Ectodermal cell (in vitro differentiated cells): ENCODE data around the gene HGFAC.

ENCODE experiments used
- H3K27ac ChIP-seq: 2 replicates; pipeline ENCODE4 v1.7.0; 2013; ENCODE audit warnings: mild to moderate bottlenecking, low read depth, low read length; ENCODE audit not compliant: insufficient read depth, poor library complexity, severe bottlenecking
- H3K27me3 ChIP-seq: 2 replicates; pipeline ENCODE4 v1.7.0; 2013; ENCODE audit warnings: mild to moderate bottlenecking, low read length; ENCODE audit not compliant: insufficient read depth, control insufficient read depth, poor library complexity, severe bottlenecking
- H3K36me3 ChIP-seq: one replicate; pipeline ENCODE4 v1.7.0; 2013; ENCODE audit warnings: low read length; ENCODE audit not compliant: control insufficient read depth, insufficient read depth
- H3K4me1 ChIP-seq: one replicate; pipeline ENCODE4 v1.7.0; 2013; ENCODE audit warnings: low read length; ENCODE audit not compliant: control insufficient read depth, insufficient read depth
- H3K4me3 ChIP-seq: 2 replicates; pipeline ENCODE4 v1.7.0; 2013; ENCODE audit warnings: low read depth, low read length, control low read depth; ENCODE audit not compliant: insufficient read depth
- H3K9me3 ChIP-seq: 2 replicates; pipeline ENCODE4 v1.7.0; 2013; ENCODE audit warnings: mild to moderate bottlenecking, low read length, moderate library complexity; ENCODE audit not compliant: control insufficient read depth
- WGBS, 2 experiments: methylation state at CpG; one replicate each; pipeline ENCODE4 v1.1.7; 2013; ENCODE audit warnings: missing lambda C conversion rate in 2 of 2; 5-methylcytosine and 5-hydroxymethylcytosine counted together

The HGFAC gene

DNA sequence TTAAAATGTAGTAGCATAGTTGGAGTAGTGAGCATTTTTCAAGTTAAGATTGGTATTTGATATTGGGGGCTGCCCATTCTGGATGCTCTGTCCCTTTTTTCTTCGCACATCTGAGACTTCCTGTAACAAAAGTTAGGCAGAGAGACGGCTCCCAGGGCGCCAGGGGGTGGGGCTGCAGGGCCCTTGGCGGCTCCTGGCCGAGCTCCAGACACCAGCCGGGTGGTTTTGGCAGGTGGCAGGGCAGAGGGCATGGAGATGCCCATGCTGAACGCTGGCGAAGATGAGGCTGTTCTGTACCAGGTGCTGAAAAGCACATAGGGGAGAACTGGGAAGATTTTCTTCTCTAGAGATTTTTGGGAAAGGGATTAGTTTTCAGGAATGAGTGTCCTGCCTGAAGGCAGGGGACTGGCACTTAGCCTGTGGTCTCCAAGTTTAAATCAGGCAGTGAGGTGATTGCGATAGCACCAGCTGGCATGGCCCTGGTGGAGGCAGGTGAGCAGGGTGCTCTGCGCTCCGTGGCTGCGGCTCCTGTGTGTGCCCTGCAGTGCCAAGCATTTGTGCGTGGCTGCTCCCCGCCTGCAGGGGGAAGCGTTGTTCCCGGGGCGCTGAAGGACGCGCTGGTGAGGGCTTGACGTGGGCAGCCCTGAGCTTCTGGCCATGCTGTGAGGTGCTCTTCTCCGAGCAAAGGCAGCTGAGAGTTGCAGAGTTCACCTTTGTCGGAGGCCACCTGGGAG, 23.6 kb upstream of the HGFAC start:
- H3K4me3 ChIP-seq = no peak overlapping the region
- no peak overlapping the region for H3K27ac ChIP-seq
- 91 to 93% methylated on average over 22 of the region's 22 CpGs for WGBS, 2 experiments

GRCh38 chr4:3419836-3420605, 21.7 kb upstream of the HGFAC start:
- no peak overlapping the region for H3K4me3 ChIP-seq

More for the DNA sequence above, 23.6 kb upstream of the HGFAC start:
- Histone ChIP-seq H3K27me3 (no peaks in the 10 kb centered on the region), H3K9me3 (no peaks in the 10 kb centered on the region), H3K4me1 (peaks cover 8% of the 10 kb centered on the region), H3K36me3 (peaks cover 7% of the 10 kb centered on the region)

GRCh38 chr4:3420606-3420955, 21.2 kb upstream of the HGFAC start:
- no peaks in the 10 kb centered on the region for H3K9me3 ChIP-seq
- no peak overlapping the region for H3K27ac ChIP-seq
- WGBS, 2 experiments = 88 to 92% methylated on average over 12 of the region's 12 CpGs
- peaks cover 7% of the 10 kb centered on the region for H3K36me3 ChIP-seq
- H3K4me3 ChIP-seq = no peak overlapping the region
- no peaks in the 10 kb centered on the region for H3K27me3 ChIP-seq
- H3K4me1 ChIP-seq = no peaks in the 10 kb centered on the region

More at GRCh38 chr4:3419836-3420605, 21.7 kb upstream of the HGFAC start:
- no peak overlapping the region for H3K27ac ChIP-seq
- H3K9me3 ChIP-seq = no peaks in the 10 kb centered on the region
- WGBS, 2 experiments = 89 to 92% methylated on average over 15 of the region's 15 CpGs
- H3K4me1 ChIP-seq = no peaks in the 10 kb centered on the region
- H3K27me3 ChIP-seq = no peaks in the 10 kb centered on the region
- peaks cover 7% of the 10 kb centered on the region for H3K36me3 ChIP-seq

DNA sequence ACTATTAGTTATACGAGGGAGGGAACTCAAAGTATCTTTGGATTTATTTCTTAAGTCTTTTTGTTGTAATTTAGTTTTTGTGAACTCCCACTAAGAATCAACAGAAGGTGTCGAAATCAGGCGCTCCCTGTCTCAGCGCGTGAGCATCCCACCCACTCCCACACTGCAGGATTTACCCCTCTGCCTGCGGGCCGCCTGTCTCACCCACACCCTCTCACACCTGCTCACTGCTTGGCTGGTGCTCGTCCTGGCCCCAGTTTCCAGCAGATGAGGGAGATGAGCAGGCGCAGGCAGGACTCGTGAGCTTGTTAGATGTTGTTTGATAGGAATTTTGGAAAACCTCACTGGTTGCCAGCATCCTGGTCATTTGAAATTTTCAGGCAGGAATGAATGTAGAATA, 20.8 kb upstream of the HGFAC start:
- peaks cover 7% of the 10 kb centered on the region for H3K36me3 ChIP-seq
- no peaks in the 10 kb centered on the region for H3K4me1 ChIP-seq
- H3K27ac ChIP-seq = no peak overlapping the region
- no peaks in the 10 kb centered on the region for H3K9me3 ChIP-seq
- WGBS, 2 experiments = 95 to 97% methylated on average over 10 of the region's 10 CpGs
- no peak overlapping the region for H3K4me3 ChIP-seq
- H3K27me3 ChIP-seq = no peaks in the 10 kb centered on the region

DNA sequence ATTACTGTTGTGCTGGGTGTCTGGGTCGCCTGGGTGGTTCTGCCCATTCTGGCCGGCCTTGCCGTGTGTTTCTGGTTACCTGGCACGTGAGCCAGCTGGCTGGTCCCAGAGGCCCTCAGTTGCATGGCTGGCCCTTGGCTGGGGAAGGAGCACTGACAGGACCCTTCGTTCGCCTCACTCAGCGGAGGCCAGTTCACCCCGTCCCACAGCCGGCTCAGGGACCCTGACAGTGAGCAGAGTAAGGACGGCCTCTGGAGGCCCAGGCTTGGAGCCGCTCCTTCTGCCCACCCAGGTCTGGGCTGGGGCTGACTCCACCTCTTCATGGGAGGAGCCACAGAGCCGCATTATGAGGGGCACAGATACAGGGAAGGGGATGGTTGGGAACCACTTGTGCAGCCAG, 20.3 kb upstream of the HGFAC start:
- Histone ChIP-seq H3K9me3 (no peaks in the 10 kb centered on the region), H3K27me3 (no peaks in the 10 kb centered on the region), H3K4me3 (no peak overlapping the region), H3K4me1 (no peaks in the 10 kb centered on the region), H3K36me3 (peaks cover 7% of the 10 kb centered on the region), H3K27ac (no peak overlapping the region)
- WGBS, 2 experiments = 76 to 78% methylated on average over 12 of the region's 12 CpGs

- peaks cover 7% of the 10 kb centered on the region for H3K36me3 ChIP-seq
- no peaks in the 10 kb centered on the region for H3K9me3 ChIP-seq
- H3K27ac ChIP-seq = no peak overlapping the region
- 95% methylated on average over 29 of the region's 29 CpGs for WGBS, 2 experiments
- H3K4me3 ChIP-seq = no peak overlapping the region
- H3K4me1 ChIP-seq = no peaks in the 10 kb centered on the region
- no peaks in the 10 kb centered on the region for H3K27me3 ChIP-seq
Measured at GRCh38 chr4:3422241-3422801, 19.4 kb upstream of the HGFAC start.

DNA sequence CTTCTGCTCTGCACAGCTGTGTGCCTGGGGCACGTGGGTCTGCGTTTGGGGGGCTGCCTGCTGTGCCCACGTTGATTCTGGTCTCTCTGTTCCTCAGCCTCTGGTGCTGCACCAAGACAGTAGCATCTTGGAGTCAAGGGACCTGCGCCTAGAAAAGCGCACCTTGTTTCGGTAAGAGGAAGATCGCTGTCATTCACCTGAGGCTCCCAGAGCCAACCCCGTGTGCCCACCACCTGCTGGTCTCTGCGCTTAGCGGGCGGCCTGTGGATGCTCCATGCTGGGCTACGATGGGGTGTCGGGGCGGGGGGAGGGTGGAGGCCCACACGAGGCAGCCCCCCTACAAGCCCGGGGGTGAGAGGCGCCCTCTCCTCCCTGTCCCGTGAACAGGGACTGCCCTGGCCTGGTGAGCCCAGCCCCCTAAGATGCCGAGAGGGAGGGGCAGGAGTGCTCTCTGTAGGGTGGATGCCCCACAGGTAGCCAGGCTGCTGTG, 18.9 kb upstream of the HGFAC start:
- H3K9me3 ChIP-seq = no peaks in the 10 kb centered on the region
- no peaks in the 10 kb centered on the region for H3K27me3 ChIP-seq
- no peak overlapping the region for H3K4me3 ChIP-seq
- peaks cover 3% of the 10 kb centered on the region for H3K36me3 ChIP-seq
- 89 to 91% methylated on average over 19 of the region's 19 CpGs for WGBS, 2 experiments
- no peaks in the 10 kb centered on the region for H3K4me1 ChIP-seq
- no peak overlapping the region for H3K27ac ChIP-seq

DNA sequence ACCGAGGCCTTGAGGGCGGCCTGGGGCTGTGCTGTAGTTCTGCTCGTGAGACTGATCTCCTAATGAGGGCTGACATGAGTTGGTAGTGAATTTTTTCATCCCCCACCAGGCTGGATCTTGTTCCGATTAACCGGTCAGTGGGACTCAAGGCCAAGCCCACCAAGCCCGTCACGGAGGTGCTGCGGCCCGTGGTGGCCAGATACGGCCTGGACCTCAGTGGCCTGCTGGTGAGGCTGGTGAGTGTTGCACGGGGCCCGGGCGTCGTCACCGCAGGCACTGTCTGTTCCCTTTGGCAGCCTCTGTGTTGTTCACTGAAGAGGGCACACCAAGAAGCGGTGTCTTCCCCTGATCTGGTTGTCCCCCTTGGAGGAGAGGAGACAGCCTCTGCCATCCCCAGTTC, 18.4 kb upstream of the HGFAC start:
- WGBS, 2 experiments = 95 to 98% methylated on average over 16 of the region's 16 CpGs
- no peaks in the 10 kb centered on the region for H3K9me3 ChIP-seq
- no peaks in the 10 kb centered on the region for H3K27me3 ChIP-seq
- H3K27ac ChIP-seq = no peak overlapping the region
- no peak overlapping the region for H3K4me3 ChIP-seq
- no peaks in the 10 kb centered on the region for H3K36me3 ChIP-seq
- no peaks in the 10 kb centered on the region for H3K4me1 ChIP-seq

- H3K4me3 ChIP-seq = no peak overlapping the region
- H3K27ac ChIP-seq = no peak overlapping the region
- H3K9me3 ChIP-seq = no peaks in the 10 kb centered on the region
- no peaks in the 10 kb centered on the region for H3K4me1 ChIP-seq
- WGBS, 2 experiments = 94 to 95% methylated on average over 13 of the region's 13 CpGs
- no peaks in the 10 kb centered on the region for H3K27me3 ChIP-seq
- no peaks in the 10 kb centered on the region for H3K36me3 ChIP-seq
Measured at GRCh38 chr4:3423952-3424351, 17.8 kb upstream of the HGFAC start.

DNA sequence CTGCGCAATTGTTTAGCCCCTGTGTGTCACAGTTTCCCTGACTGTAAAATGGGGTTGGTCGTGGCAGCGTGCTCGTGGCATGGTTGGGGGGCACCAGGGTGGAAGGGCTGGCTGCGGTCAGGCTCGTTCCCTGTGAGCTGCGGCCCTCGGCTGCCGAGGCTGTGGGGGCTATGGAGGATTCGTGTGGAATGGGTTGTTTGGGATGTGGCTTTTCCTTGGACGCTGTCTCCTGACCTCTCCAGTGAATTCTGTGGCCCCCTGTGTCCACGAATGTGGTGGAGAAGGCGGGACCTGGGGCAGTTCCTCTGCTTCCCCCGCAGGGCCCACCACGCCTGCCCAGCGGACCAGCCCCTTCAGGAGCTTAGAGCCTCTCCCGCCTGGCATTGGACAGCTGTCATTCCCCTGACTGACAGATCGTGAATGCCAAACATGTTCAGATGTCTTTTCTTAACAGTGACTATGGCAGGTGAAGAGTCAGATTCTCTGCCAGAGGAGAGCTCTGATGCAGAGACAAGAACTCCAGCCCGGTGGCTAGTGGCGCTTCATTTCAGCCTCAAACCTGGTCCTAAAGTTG, 17.2 kb upstream of the HGFAC start:
- Histone ChIP-seq H3K27me3 (no peaks in the 10 kb centered on the region), H3K9me3 (no peaks in the 10 kb centered on the region), H3K36me3 (no peaks in the 10 kb centered on the region), H3K4me3 (no peak overlapping the region), H3K27ac (no peak overlapping the region), H3K4me1 (no peaks in the 10 kb centered on the region)
- WGBS, 2 experiments = 95 to 96% methylated on average over 20 of the region's 20 CpGs
